GM13976 (cell line): ENCODE results near the gene UPP2.

ENCODE experiments used
- DNase-seq: peaks from one replicate; pipeline ENCODE4 v3.0.0; 2012; ENCODE audit warnings: low spot score
- in situ Hi-C: fragments of 300-500 bp; cut with MboI; formaldehyde crosslinking; loops from one replicate; pipeline ENCODE4 v1.12.0; 2022; ENCODE audit warnings: low sequenced_read_pairs, mixed read lengths, inconsistent platforms; ENCODE audit not compliant: unreplicated experiment
- TF ChIP-seq, protein P1 (sequence below): IDR thresholded peaks from 2 replicates; pipeline ENCODE4 v1.5.1; 2012; ENCODE audit warnings: borderline replicate concordance, mild to moderate bottlenecking; ENCODE audit not compliant: insufficient read depth; ENCODE audit errors: extremely low read depth, missing control alignments, control extremely low read depth

The UPP2 gene

DNA sequence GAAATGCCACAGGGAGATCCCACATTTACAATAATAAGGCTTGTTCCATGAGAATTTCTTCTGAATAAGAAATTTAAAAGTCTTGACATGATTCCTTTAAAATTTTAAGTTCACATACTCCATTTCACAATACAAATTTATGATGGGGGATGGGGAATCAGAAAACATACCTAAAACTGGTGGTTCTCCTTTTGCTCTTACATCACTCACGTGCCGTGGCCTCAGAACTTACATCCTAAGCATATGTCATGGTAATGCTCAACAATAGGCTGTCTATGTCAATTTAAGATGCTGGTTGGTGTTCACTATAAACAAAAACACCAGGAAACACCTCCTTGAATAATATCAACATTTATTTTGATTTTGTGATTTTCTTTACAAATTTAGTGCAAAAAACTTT is 12.8 kb downstream of the UPP2 start:
- no peak for DNase-seq
- in situ Hi-C loops, result no loop called here
- TF ChIP-seq, protein P1, sequence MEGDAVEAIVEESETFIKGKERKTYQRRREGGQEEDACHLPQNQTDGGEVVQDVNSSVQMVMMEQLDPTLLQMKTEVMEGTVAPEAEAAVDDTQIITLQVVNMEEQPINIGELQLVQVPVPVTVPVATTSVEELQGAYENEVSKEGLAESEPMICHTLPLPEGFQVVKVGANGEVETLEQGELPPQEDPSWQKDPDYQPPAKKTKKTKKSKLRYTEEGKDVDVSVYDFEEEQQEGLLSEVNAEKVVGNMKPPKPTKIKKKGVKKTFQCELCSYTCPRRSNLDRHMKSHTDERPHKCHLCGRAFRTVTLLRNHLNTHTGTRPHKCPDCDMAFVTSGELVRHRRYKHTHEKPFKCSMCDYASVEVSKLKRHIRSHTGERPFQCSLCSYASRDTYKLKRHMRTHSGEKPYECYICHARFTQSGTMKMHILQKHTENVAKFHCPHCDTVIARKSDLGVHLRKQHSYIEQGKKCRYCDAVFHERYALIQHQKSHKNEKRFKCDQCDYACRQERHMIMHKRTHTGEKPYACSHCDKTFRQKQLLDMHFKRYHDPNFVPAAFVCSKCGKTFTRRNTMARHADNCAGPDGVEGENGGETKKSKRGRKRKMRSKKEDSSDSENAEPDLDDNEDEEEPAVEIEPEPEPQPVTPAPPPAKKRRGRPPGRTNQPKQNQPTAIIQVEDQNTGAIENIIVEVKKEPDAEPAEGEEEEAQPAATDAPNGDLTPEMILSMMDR, result no peak

DNA sequence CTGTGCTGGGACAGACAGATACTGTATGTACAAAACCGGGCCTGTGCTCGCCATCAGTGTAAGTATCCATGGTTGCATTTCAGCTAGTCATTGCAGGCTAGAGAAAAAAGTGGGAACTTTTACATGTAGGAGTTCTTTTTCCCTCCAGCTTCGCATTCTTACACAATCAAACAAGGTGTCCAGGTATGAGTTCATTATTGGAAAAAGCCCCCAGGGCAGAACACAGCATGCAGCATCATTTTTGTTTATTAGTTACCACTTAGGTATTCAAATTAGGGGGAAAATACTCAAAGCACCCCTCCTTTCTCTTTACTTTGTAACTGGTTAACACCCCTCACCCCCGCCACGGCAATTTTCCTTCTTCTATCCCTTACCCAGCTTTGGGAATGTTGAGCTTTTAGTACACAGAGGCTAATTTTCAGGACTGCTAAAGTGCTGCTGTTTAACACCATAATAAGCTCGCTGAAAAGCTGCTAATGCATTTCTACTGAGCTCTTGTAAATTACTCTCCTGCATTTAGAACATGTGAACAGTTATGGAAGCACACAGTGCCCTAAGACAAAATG is 13.6 kb downstream of the UPP2 start:
- in situ Hi-C loops, result no loop called here
- TF ChIP-seq, protein P1, result no peak
- no peak for DNase-seq

DNA sequence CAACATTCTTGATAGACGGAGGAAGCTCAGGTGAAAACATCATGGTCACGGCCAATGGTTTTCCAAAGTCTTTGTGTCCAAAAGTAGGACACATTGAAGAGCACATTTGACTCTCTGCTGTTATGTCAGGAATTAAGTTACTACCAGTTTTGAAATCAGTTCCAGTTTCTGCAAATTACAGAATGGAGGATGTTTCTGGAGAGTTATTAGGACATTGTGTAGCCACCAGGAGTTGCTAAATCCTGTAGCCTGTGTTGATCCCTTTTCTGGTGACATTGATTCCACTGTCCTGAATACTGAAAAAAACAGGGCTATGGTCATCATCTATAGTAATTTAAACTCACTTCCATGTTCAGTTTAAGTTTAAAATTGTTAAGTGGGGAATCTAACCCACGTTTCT is 15.3 kb downstream of the UPP2 start:
- in situ Hi-C loops, result no loop called here
- TF ChIP-seq, protein P1, result no peak
- no peak for DNase-seq

DNA sequence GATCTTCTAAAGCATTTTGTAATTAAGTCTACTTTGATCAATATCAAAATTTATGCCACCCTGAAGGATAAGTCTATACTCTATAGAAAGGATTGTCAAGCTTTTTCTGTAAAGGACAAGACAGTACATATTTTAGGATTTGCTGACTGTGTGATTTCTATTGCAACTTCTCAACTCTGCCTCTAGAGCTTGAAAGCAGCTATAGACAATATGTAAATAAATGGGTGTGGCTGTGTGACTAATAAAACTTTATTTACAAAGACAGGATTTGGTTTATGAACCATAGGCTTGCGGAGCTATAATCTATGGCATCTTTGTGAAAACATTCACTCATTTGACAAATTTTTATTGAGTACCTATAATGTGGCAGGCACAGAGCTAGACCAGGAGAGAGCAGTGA is 18.4 kb downstream of the UPP2 start:
- in situ Hi-C loops, result no loop called here
- no peak for DNase-seq
- TF ChIP-seq, protein P1, result no peak

DNA sequence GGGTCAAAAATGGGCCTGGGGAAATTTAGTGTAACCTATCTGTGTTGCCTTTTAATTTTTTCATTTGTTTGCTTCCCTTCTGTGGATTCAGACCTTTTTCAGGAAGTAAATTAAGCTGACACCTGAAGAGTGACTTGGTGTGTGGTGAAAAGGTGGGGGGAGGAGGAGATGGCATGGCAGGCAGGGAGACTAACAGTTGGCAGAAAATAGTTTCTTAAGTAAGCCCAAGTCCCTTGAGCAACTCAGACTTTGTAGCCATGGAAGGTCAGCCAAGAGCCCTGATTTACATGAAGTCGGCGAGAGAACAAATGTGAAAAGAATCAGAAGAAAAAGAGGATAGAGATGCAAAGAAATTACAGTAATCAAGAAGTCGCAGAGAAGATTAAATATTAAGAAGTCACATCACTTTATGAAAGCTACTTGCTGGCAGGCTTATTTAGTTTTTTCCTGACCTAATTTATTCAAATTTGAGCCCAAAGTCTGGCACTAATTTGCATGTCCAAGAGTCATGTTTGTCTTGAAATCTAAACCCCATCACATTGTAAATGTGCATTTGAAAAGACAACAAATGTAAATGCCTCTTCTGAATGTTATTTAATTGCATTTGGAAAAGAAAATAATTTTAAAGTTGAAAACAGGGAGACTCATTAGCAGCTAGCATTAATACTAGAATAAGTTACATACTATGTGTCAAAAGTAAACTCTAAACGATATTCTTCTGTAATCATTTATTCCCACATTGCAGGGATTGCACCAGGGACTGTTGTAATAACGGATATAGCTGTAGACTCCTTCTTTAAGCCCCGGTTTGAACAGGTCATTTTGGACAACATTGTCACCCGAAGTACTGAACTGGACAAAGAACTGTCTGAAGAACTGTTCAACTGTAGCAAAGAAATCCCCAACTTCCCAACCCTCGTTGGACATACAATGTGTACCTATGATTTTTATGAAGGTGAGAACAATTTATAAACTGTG is 19.3 kb downstream of the UPP2 start:
- TF ChIP-seq, protein P1, result no peak
- in situ Hi-C loops, result no loop called here
- no peak for DNase-seq

DNA sequence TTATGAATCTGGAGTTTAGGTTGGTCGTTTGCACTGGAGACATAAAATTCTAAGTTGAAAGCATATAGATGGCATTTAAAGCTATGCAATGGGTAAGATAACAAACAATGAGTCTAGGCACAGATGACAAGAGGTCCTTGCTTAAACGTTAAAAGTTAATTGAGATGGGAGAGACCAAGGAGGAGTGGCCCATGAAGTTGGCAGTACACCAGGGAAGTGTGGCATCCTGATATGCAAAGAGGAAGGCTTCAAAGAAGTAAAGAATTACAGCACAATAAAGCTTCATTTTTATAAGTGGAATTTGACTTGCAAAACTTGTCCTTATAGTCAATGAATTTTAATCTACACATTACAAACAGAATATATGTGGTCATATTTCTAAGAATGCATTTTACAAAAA is 23.2 kb downstream of the UPP2 start:
- in situ Hi-C loops, result no loop called here
- TF ChIP-seq, protein P1, result no peak
- no peak for DNase-seq
